H1 (cell line): ENCODE data around the gene TGIF1. TPM values are rescaled to one million over a fixed set of nuclear protein-coding genes. Genes with fewer than 3 reads are reported as not detected.

Experiments used
- BCL11A ChIP-seq, 2 experiments: IDR thresholded peaks; one replicate each; pipeline ENCODE4 v1.6.1; 2011; ENCODE audit warnings: low read depth in 2 of 2, low read length in 2 of 2, mild to moderate bottlenecking in 2 of 2
- CTBP2 ChIP-seq: IDR thresholded peaks from 2 replicates; pipeline ENCODE4 v1.7.0; 2011; ENCODE audit warnings: borderline replicate concordance, mild to moderate bottlenecking, moderate library complexity, mixed read lengths, low read length; ENCODE audit not compliant: insufficient read depth, insufficient read length
- FOSL1 ChIP-seq: IDR thresholded peaks from 2 replicates; pipeline ENCODE4 v1.6.1; 2011; ENCODE audit warnings: mild to moderate bottlenecking, low read depth, low read length, moderate library complexity; ENCODE audit not compliant: insufficient read depth
- HDAC6 ChIP-seq: IDR thresholded peaks from one replicate; pipeline ENCODE4 v1.7.1; 2012; ENCODE audit warnings: low read depth, mild to moderate bottlenecking, inconsistent platforms, low read length, moderate library complexity
- JUND ChIP-seq: IDR thresholded peaks from 2 replicates; pipeline ENCODE4 v1.6.1; 2011; ENCODE audit warnings: mild to moderate bottlenecking, improper control_type of control experiment, low read length
- MAX ChIP-seq: IDR thresholded peaks from 2 replicates; pipeline ENCODE4 v1.6.1; 2012; ENCODE audit warnings: inconsistent platforms
- NANOG ChIP-seq: IDR thresholded peaks from 2 replicates; pipeline ENCODE4 v1.6.1; 2011; ENCODE audit warnings: low read length, low read depth, mild to moderate bottlenecking, inconsistent platforms; ENCODE audit not compliant: insufficient read depth, poor library complexity, severe bottlenecking
- POU5F1 ChIP-seq: IDR thresholded peaks from 2 replicates; pipeline ENCODE4 v1.6.1; 2011; ENCODE audit warnings: low read depth, mild to moderate bottlenecking, low read length, moderate library complexity
- RAD21 ChIP-seq, 2 experiments: IDR thresholded peaks in 1 of 2; conservative IDR thresholded peaks in 1 of 2; 2 replicates each; pipeline ENCODE4 v1.6.1; 2011; ENCODE audit warnings: low read depth in 2 of 2, low read length in 2 of 2, improper control_type of control experiment in 1 of 2, inconsistent platforms in 1 of 2, mild to moderate bottlenecking in 1 of 2, moderate library complexity in 1 of 2
- RNF2 ChIP-seq: fragments of 200-900, 300-1000 bp; sonication (generic); IDR thresholded peaks from 2 replicates; pipeline ENCODE4 v1.7.1; 2016; ENCODE audit warnings: borderline replicate concordance, low read depth, mild to moderate bottlenecking, antibody characterized with exemption, low read length; ENCODE audit not compliant: poor library complexity, severe bottlenecking; ENCODE audit errors: missing control alignments
- SIX5 ChIP-seq: IDR thresholded peaks from 2 replicates; pipeline ENCODE4 v1.6.1; 2011; ENCODE audit warnings: mild to moderate bottlenecking, low read depth, low read length
- SP4 ChIP-seq: IDR thresholded peaks from 2 replicates; pipeline ENCODE4 v1.6.1; 2012; ENCODE audit warnings: low read length, inconsistent platforms
- TCF12 ChIP-seq: IDR thresholded peaks from 2 replicates; pipeline ENCODE4 v1.6.1; 2011; ENCODE audit warnings: low read depth, mild to moderate bottlenecking, low read length
- polyA plus RNA-seq, 7 experiments: library from polyadenylated mRNA; depleted of rRNA in 3 of 7; stranded (reverse) in 5 of 7; unstranded in 2 of 7; fragments of >200 nt in 5 of 7; fragments of 200-250 nt in 2 of 7; gene quantifications; 1 replicate in 5 of 7; 2 replicates in 1 of 7; 4 replicates in 1 of 7; pipeline versions ENCODE4 v1.2.1 to v1.2.3, GENCODE V29; 2011 to 2013; ENCODE audit warnings: missing spikeins in 2 of 7, mixed read lengths in 2 of 7
- total RNA-seq: library from RNA; stranded (reverse); fragmentation: NEBNext Ultra II Directional; extraction: Animal tissue kit (Norgen Biotek cat#: 25700); gene quantifications from 2 replicates; pipeline ENCODE4 v1.2.1, GENCODE V29; 2021

Gene TGIF1
- total and polyA plus RNA-seq, 2 of the 8 experiments (the other 6 are each of a cell fraction or from before 2014, with no cell fraction given), result 256 to 262 TPM

DNA sequence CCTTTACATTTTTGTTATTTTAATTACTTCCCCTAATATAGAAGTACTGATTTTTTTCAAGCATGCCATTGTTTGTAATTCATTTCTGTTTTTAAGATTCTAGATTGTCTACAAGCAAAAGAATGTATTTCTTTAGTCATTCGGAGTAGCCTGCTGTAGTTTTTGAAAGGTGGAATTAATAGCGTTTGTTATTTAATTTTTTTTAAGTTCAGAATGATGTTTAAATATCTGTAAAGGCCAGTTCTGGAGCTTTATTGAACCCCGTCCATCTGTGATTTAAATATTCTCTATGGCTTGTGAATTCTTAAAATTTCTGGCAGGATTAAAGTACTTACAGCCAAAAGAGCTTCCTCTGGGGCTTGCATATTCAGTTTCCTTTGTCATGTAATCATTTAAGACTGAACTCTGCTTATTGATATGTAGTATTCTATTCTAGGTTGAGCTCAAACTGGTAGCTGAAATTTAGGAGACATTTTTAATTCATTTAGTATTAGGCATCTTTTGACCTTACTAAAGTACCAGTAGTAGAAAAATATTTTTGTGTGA is 5.2 kb downstream of the TGIF1 start (continued):
- TF ChIP-seq POU5F1, result 0 out of 2 replicates have a peak, but pooled peaks have one; percentile 73
- no peak for TF ChIP-seq HDAC6
- no peak for TF ChIP-seq NANOG
- no peak for TF ChIP-seq SP4
- no peak for TF ChIP-seq CTBP2
- TF ChIP-seq SIX5, result no peak
- TF ChIP-seq JUND, result no peak
- no peak for TF ChIP-seq BCL11A (IDR thresholded peaks at IDR 0.05; ENCODE audit: low read depth in 2 of 2, low read length in 2 of 2)
- TF ChIP-seq TCF12, result no peak
- TF ChIP-seq FOSL1, result no peak
- TF ChIP-seq RAD21 (IDR thresholded peaks at IDR 0.05 in 1 of 2, conservative IDR thresholded peaks at IDR 0.05 in 1 of 2; ENCODE audit: low read depth in 2 of 2, low read length in 2 of 2), result no peak
- TF ChIP-seq RNF2, result no peak
- TF ChIP-seq MAX, result no peak
